ENCODE results near the gene DDAH1.

Gene DDAH1

GRCh38 chr1:85449356-85449755, 15.6 kb downstream of the DDAH1 start:
- H3K9ac ChIP-seq (ENCODE audit: low read depth, low read length, poor library complexity, severe bottlenecking) = no peak overlapping the region
- H3K27me3 ChIP-seq (ENCODE audit: insufficient read depth, low read length, poor library complexity, severe bottlenecking) = no peaks in the 10 kb centered on the region
- H2AFZ ChIP-seq (ENCODE audit: low read length) = no peak overlapping the region
- H3F3A ChIP-seq (ENCODE audit: low read depth) = no peaks in the 10 kb centered on the region
- H3K4me3 ChIP-seq (ENCODE audit: low read length, poor library complexity, severe bottlenecking) = no peak overlapping the region
- TF ChIP-seq CTCF (conservative IDR thresholded peaks at IDR 0.05; ENCODE audit: low read length) = no peak
- TF ChIP-seq EZH2phosphoT487 (IDR thresholded peaks at IDR 0.05; ENCODE audit: borderline replicate concordance) = no peak
- no peaks in the 10 kb centered on the region for H4K20me1 ChIP-seq (ENCODE audit: insufficient read depth, low read length, poor library complexity, severe bottlenecking)
- H3K9me3 ChIP-seq (ENCODE audit: insufficient read depth, low read depth, low read length) = no peaks in the 10 kb centered on the region
- no peaks in the 10 kb centered on the region for H3K4me1 ChIP-seq (ENCODE audit: insufficient read depth, low read length, poor library complexity, severe bottlenecking)
- no peaks in the 10 kb centered on the region for H3K36me3 ChIP-seq (ENCODE audit: insufficient read depth, low read length)
- H3K4me2 ChIP-seq (ENCODE audit: low read depth, low read length, poor library complexity, severe bottlenecking) = no peak overlapping the region
- no peaks in the 10 kb centered on the region for H3K9me2 ChIP-seq (replicated peaks; ENCODE audit: low read depth, low read length)
- H3K79me2 ChIP-seq (ENCODE audit: insufficient read depth, low read length) = no peaks in the 10 kb centered on the region

- Histone ChIP-seq H2AFZ (ENCODE audit: low read length) (no peak overlapping the region), H3K4me1 (ENCODE audit: insufficient read depth, low read length, poor library complexity, severe bottlenecking) (no peaks in the 10 kb centered on the region), H4K20me1 (ENCODE audit: insufficient read depth, low read length, poor library complexity, severe bottlenecking) (no peaks in the 10 kb centered on the region), H3K27me3 (ENCODE audit: insufficient read depth, low read length, poor library complexity, severe bottlenecking) (no peaks in the 10 kb centered on the region), H3K4me2 (ENCODE audit: low read depth, low read length, poor library complexity, severe bottlenecking) (no peak overlapping the region), H3F3A (ENCODE audit: low read depth) (no peaks in the 10 kb centered on the region), H3K79me2 (ENCODE audit: insufficient read depth, low read length) (no peaks in the 10 kb centered on the region), H3K9me3 (ENCODE audit: insufficient read depth, low read depth, low read length) (no peaks in the 10 kb centered on the region), H3K4me3 (ENCODE audit: low read length, poor library complexity, severe bottlenecking) (no peak overlapping the region), H3K9ac (ENCODE audit: low read depth, low read length, poor library complexity, severe bottlenecking) (no peak overlapping the region), H3K36me3 (ENCODE audit: insufficient read depth, low read length) (no peaks in the 10 kb centered on the region), H3K9me2 (replicated peaks; ENCODE audit: low read depth, low read length) (no peaks in the 10 kb centered on the region)
- TF ChIP-seq CTCF (conservative IDR thresholded peaks at IDR 0.05; ENCODE audit: low read length) = no peak
- TF ChIP-seq EZH2phosphoT487 (IDR thresholded peaks at IDR 0.05; ENCODE audit: borderline replicate concordance) = no peak
Observed at GRCh38 chr1:85448358-85448757, 16.6 kb downstream of the DDAH1 start.

GRCh38 chr1:85447006-85447943, 17.7 kb downstream of the DDAH1 start:
- H2AFZ ChIP-seq (ENCODE audit: low read length) = no peak overlapping the region
- H3F3A ChIP-seq (ENCODE audit: low read depth) = no peaks in the 10 kb centered on the region
- H3K27me3 ChIP-seq (ENCODE audit: insufficient read depth, low read length, poor library complexity, severe bottlenecking) = no peaks in the 10 kb centered on the region
- no peaks in the 10 kb centered on the region for H3K9me3 ChIP-seq (ENCODE audit: insufficient read depth, low read depth, low read length)
- TF ChIP-seq EZH2phosphoT487 (IDR thresholded peaks at IDR 0.05; ENCODE audit: borderline replicate concordance) (no peak), CTCF (conservative IDR thresholded peaks at IDR 0.05; ENCODE audit: low read length) (no peak)
- no peak overlapping the region for H3K4me2 ChIP-seq (ENCODE audit: low read depth, low read length, poor library complexity, severe bottlenecking)
- no peak overlapping the region for H3K4me3 ChIP-seq (ENCODE audit: low read length, poor library complexity, severe bottlenecking)
- H3K4me1 ChIP-seq (ENCODE audit: insufficient read depth, low read length, poor library complexity, severe bottlenecking) = no peaks in the 10 kb centered on the region
- no peaks in the 10 kb centered on the region for H3K79me2 ChIP-seq (ENCODE audit: insufficient read depth, low read length)
- no peaks in the 10 kb centered on the region for H3K36me3 ChIP-seq (ENCODE audit: insufficient read depth, low read length)
- no peaks in the 10 kb centered on the region for H4K20me1 ChIP-seq (ENCODE audit: insufficient read depth, low read length, poor library complexity, severe bottlenecking)
- no peak overlapping the region for H3K9ac ChIP-seq (ENCODE audit: low read depth, low read length, poor library complexity, severe bottlenecking)
- no peaks in the 10 kb centered on the region for H3K9me2 ChIP-seq (replicated peaks; ENCODE audit: low read depth, low read length)
